ENCODE results near the gene DNAJC18.
"Not testable (repeated sequence)": the region's sequence is repeated elsewhere in the genome, so short reads cannot be mapped to it uniquely, and the experiment has no call there.

The DNAJC18 gene

GRCh38 chr5:139425497-139425896, 13.8 kb downstream of the DNAJC18 start:
- no peak for DNase-seq

GRCh38 chr5:139422307-139422893, 16.9 kb downstream of the DNAJC18 start:
- DNase-seq: no peak

GRCh38 chr5:139419226-139420192, 19.8 kb downstream of the DNAJC18 start:
- no peak for DNase-seq

GRCh38 chr5:139418793-139419192, 20.5 kb downstream of the DNAJC18 start:
- no peak for DNase-seq

- no peak for DNase-seq
These were observed 22.1 kb downstream of the DNAJC18 start for GRCh38 chr5:139417214-139417613.

- no peak for DNase-seq
These were observed 22.7 kb downstream of the DNAJC18 start for GRCh38 chr5:139416651-139417050.

GRCh38 chr5:139415869-139416268, 23.5 kb downstream of the DNAJC18 start:
- no peak for DNase-seq

- no peak for DNase-seq
These were observed 24.0 kb downstream of the DNAJC18 start for GRCh38 chr5:139415221-139415861.

- DNase-seq: no peak
These were observed 24.7 kb downstream of the DNAJC18 start for GRCh38 chr5:139414581-139415130.

GRCh38 chr5:139413963-139414362, 25.4 kb downstream of the DNAJC18 start:
- no peak for DNase-seq

- DNase-seq: no peak
These were observed 26.2 kb downstream of the DNAJC18 start for GRCh38 chr5:139413153-139413552.

- no peak for DNase-seq
These were observed 28.1 kb downstream of the DNAJC18 start for GRCh38 chr5:139410993-139411828.

- no peak for DNase-seq
These were observed 29.0 kb downstream of the DNAJC18 start for GRCh38 chr5:139410121-139410992.

- DNase-seq: not testable (repeated sequence)
These were observed 30.2 kb downstream of the DNAJC18 start for GRCh38 chr5:139409116-139409515.

- DNase-seq: no peak
These were observed 31.1 kb downstream of the DNAJC18 start for GRCh38 chr5:139408191-139408590.

- no peak for DNase-seq
These were observed 31.8 kb downstream of the DNAJC18 start for GRCh38 chr5:139407517-139407916.

- no peak for DNase-seq
These were observed 32.4 kb downstream of the DNAJC18 start for GRCh38 chr5:139406963-139407362.

GRCh38 chr5:139404484-139404840, 34.9 kb downstream of the DNAJC18 start:
- DNase-seq: no peak

- peak; percentile 61 for DNase-seq
These were observed 35.4 kb downstream of the DNAJC18 start, which contains the start of gene SPATA24 for GRCh38 chr5:139403787-139404483. SPATA24 (minus strand) TSS chr5:139404089; CDS start chr5:139404060, 29 bp downstream.

- no peak for DNase-seq
These were observed 35.9 kb downstream of the DNAJC18 start for GRCh38 chr5:139403418-139403786.
